GM12872 (cell line): ENCODE results near the gene ZNF699.

ENCODE experiments used
- CTCF ChIP-seq: IDR thresholded peaks from 3 replicates; pipeline ENCODE4 v1.5.1; 2011; ENCODE audit warnings: low read depth, mild to moderate bottlenecking, low read length, moderate library complexity; ENCODE audit not compliant: insufficient read depth

The ZNF699 gene

GRCh38 chr19:9309139-9309973, at the start of gene ZNF699:
TSS of gene ZNF699 (minus strand) at chr19:9309838. CDS start at chr19:9305119, 4,719 bp downstream.
- TF ChIP-seq CTCF: no peak

GRCh38 chr19:9354651-9355050, 45.0 kb upstream of the ZNF699 start:
- no peak for TF ChIP-seq CTCF

GRCh38 chr19:9353011-9353410, 43.4 kb upstream of the ZNF699 start:
- TF ChIP-seq CTCF: no peak

- no peak for TF ChIP-seq CTCF
Observed at GRCh38 chr19:9352505-9352904, 42.9 kb upstream of the ZNF699 start.

- TF ChIP-seq CTCF: no peak
Observed at GRCh38 chr19:9348671-9349070, 39.0 kb upstream of the ZNF699 start.

GRCh38 chr19:9348253-9348652, 38.6 kb upstream of the ZNF699 start:
- no peak for TF ChIP-seq CTCF

GRCh38 chr19:9345005-9345404, 35.4 kb upstream of the ZNF699 start:
- TF ChIP-seq CTCF: no peak
